Measurements from ENCODE around the gene MRPL55.

- TF ChIP-seq POLR2A (IDR thresholded peaks at IDR 0.05) (peak in 1 of 2 donors; percentile 3), CTCF (IDR thresholded peaks at IDR 0.05) (no peak)
These were observed 37.5 kb upstream of the MRPL55 start for GRCh38 chr1:228146417-228147150.

Measured in tibial nerve (tissue), 3 donors.